CD4-positive, alpha-beta T cell treated with Interleukin-4 for 4 hours (primary cell): Measurements from ENCODE around the gene KLF16.
"Not testable (repeated sequence)": the region's sequence is repeated elsewhere in the genome, so short reads cannot be mapped to it uniquely, and the experiment has no call there.

ENCODE experiments used
- DNase-seq: peaks from one replicate; pipeline ENCODE4 v3.0.0-alpha.2; 2020

The KLF16 gene

GRCh38 chr19:1863328-1863637 is at the start of gene KLF16:
Gene KLF16, minus strand, starts transcription at chr19:1863579. Its CDS starts 82 bp downstream, at chr19:1863497.
- DNase-seq = no peak

GRCh38 chr19:1912760-1913505 is 49.6 kb upstream of the KLF16 start:
- no peak for DNase-seq

GRCh38 chr19:1911995-1912394 is 48.6 kb upstream of the KLF16 start:
- no peak for DNase-seq

GRCh38 chr19:1911098-1911497 is 47.7 kb upstream of the KLF16 start:
- no peak for DNase-seq

GRCh38 chr19:1910177-1910576 is 46.8 kb upstream of the KLF16 start:
- no peak for DNase-seq

- no peak for DNase-seq
Measured at GRCh38 chr19:1909761-1910080, 46.3 kb upstream of the KLF16 start.

- DNase-seq = no peak
Measured at GRCh38 chr19:1908364-1908678, 44.9 kb upstream of the KLF16 start.

GRCh38 chr19:1907563-1908363 is 44.4 kb upstream of the KLF16 start:
- DNase-seq = no peak

GRCh38 chr19:1906985-1907562 is 43.7 kb upstream of the KLF16 start:
- no peak for DNase-seq

- DNase-seq = no peak
Measured at GRCh38 chr19:1905863-1906375, 42.5 kb upstream of the KLF16 start.

GRCh38 chr19:1905110-1905862 is 41.9 kb upstream of the KLF16 start, which contains the start of the genes ADAT3 and SCAMP4:
Gene ADAT3, plus strand, starts transcription at chr19:1905399. Its CDS starts 6,649 bp downstream, at chr19:1912048.
Gene SCAMP4, plus strand, starts transcription at chr19:1905399. Its CDS starts 9,621 bp downstream, at chr19:1915020.
- DNase-seq = peak; percentile 99

GRCh38 chr19:1904860-1905109 is 41.4 kb upstream of the KLF16 start:
- no peak for DNase-seq

GRCh38 chr19:1902923-1903322 is 39.5 kb upstream of the KLF16 start:
- no peak for DNase-seq

- DNase-seq = no peak
Measured at GRCh38 chr19:1901940-1902404, 38.6 kb upstream of the KLF16 start.

GRCh38 chr19:1896508-1896907 is 33.1 kb upstream of the KLF16 start:
- DNase-seq = no peak

GRCh38 chr19:1893791-1894190 is 30.4 kb upstream of the KLF16 start:
- DNase-seq = no peak

GRCh38 chr19:1889907-1890306 is 26.5 kb upstream of the KLF16 start:
- no peak for DNase-seq

- DNase-seq = no peak
Measured at GRCh38 chr19:1888385-1888784, 25.0 kb upstream of the KLF16 start.

GRCh38 chr19:1886360-1886759 is 23.0 kb upstream of the KLF16 start:
- not testable (repeated sequence) for DNase-seq

- peak; percentile 91 for DNase-seq
Measured at GRCh38 chr19:1885398-1886119, 22.2 kb upstream of the KLF16 start, which contains the start of gene ABHD17A. Gene ABHD17A, minus strand, starts transcription at chr19:1885496. Its CDS starts 3,930 bp downstream, at chr19:1881566.

- no peak for DNase-seq
Measured at GRCh38 chr19:1884719-1885334, 21.4 kb upstream of the KLF16 start.

- DNase-seq = peak; percentile 58
Measured at GRCh38 chr19:1884291-1884718, 20.9 kb upstream of the KLF16 start.
